Activated gamma-delta T cell treated with anti-CD3 and anti-CD28 coated beads, Interleukin-2, amount 50 U/mL, for 16 hours (primary cell): ENCODE results near the gene MRPL37.

Experiments
- DNase-seq: peaks from one replicate; pipeline ENCODE4 v3.0.0-alpha.2; 2020; ENCODE audit warnings: low read depth

Gene MRPL37

GRCh38 chr1:54265659-54266058 is 65.7 kb downstream of the MRPL37 start:
- DNase-seq = no peak

- no peak for DNase-seq
Measured at GRCh38 chr1:54266195-54266594, 66.2 kb downstream of the MRPL37 start.

- DNase-seq = no peak
Measured at GRCh38 chr1:54266908-54267307, 66.9 kb downstream of the MRPL37 start.
